ENCODE data around the gene AKR7A3. TPM values are rescaled to one million over a fixed set of nuclear protein-coding genes. Genes with fewer than 3 reads are reported as not detected.

Gene AKR7A3
- total and polyA plus RNA-seq, 9 of the 15 experiments (the other 6 are each of a cell fraction or from before 2014, with no cell fraction given) = 0.04 to 1.5 (median 0.44) TPM; not detected in 1

GRCh38 chr1:19311931-19312781, 23.6 kb upstream of the AKR7A3 start, which contains the start of the genes AKR7A2 and SLC66A1 (continued):
- TF ChIP-seq ZNF174 (CRISPR knock-in tag; IDR thresholded peaks at IDR 0.05) (no peak), HMGN3 (IDR thresholded peaks at IDR 0.05; ENCODE audit: borderline replicate concordance, extremely low read depth, insufficient read length, low read depth, low read length) (peak; percentile 93), ZNF668 (CRISPR knock-in tag; IDR thresholded peaks at IDR 0.05) (no peak; the same call in 1 of the 2 replicates), SRSF1 (IDR thresholded peaks at IDR 0.05; ENCODE audit: low read depth, low read length) (no peak), E2F3 (CRISPR knock-in tag; IDR thresholded peaks at IDR 0.05) (peak; percentile 89), GATA2 (CRISPR knock-in tag; IDR thresholded peaks at IDR 0.05) (peak; percentile 17; the same call in 1 of the 2 replicates), ZNF699 (CRISPR knock-in tag; IDR thresholded peaks at IDR 0.05; ENCODE audit: insufficient replicate concordance) (no peak), RAD21 (CRISPR knock-in tag; conservative IDR thresholded peaks at IDR 0.05 in 1 of 2, IDR thresholded peaks at IDR 0.05 in 1 of 2) (0 out of 4 replicates have a peak, but pooled peaks of 1 of the 2 experiments have one; percentile 9), NCOR1 (IDR thresholded peaks at IDR 0.05) (peak; percentile 53; the same call in 1 of the 2 replicates), NR3C1 (CRISPR knock-in tag; IDR thresholded peaks at IDR 0.05) (peak; percentile 76; the same call in 1 of the 2 replicates), CBX2 (IDR thresholded peaks at IDR 0.05; ENCODE audit: insufficient read depth, low read length, poor library complexity, severe bottlenecking) (no peak), PRDM10 (IDR thresholded peaks at IDR 0.05; ENCODE audit: partially characterized antibody) (no peak), STAT5B (CRISPR knock-in tag; IDR thresholded peaks at IDR 0.05) (no peak), ELF1 (tag; IDR thresholded peaks at IDR 0.05) (no peak), BRD9 (IDR thresholded peaks at IDR 0.05; ENCODE audit: low read depth, partially characterized antibody) (peak; percentile 61), ZNF511 (CRISPR knock-in tag; IDR thresholded peaks at IDR 0.05) (peak; percentile 94), HMG20B (CRISPR knock-in tag; IDR thresholded peaks at IDR 0.05) (no peak), FOXP1 (CRISPR knock-in tag; IDR thresholded peaks at IDR 0.05) (peak; percentile 82), PRMT5 (CRISPR knock-in tag; IDR thresholded peaks at IDR 0.05) (no peak), CHD4 (IDR thresholded peaks at IDR 0.05; ENCODE audit: insufficient read depth, insufficient replicate concordance, low read depth, low read length, poor library complexity, severe bottlenecking) (no peak)

Data from K562 (cell line).